Parathyroid adenoma (tissue), 2 donors: ENCODE data around the gene BMP8A.
"Not testable (repeated sequence)": the region's sequence is repeated elsewhere in the genome, so short reads cannot be mapped to it uniquely, and the experiment has no call there.

Experiments
- H2AFZ ChIP-seq: fragments of 300-600 bp; sonication (generic); one replicate; pipeline ENCODE4 v1.7.0; 2017; ENCODE audit warnings: antibody characterized with exemption, mild to moderate bottlenecking
- H3K27ac ChIP-seq: fragments of 300-600 bp; sonication (generic); one replicate; pipeline ENCODE4 v1.7.0; 2017
- H3K27me3 ChIP-seq: fragments of 300-600 bp; sonication (generic); one replicate; pipeline ENCODE4 v1.7.0; 2017; ENCODE audit warnings: low read length; ENCODE audit not compliant: control insufficient read depth, insufficient read depth
- H3K36me3 ChIP-seq: fragments of 300-600 bp; sonication (generic); one replicate; pipeline ENCODE4 v1.7.0; 2017; ENCODE audit warnings: low read length; ENCODE audit not compliant: control insufficient read depth, insufficient read depth
- H3K4me1 ChIP-seq: fragments of 300-600 bp; sonication (generic); one replicate; pipeline ENCODE4 v1.7.0; 2017; ENCODE audit warnings: control low read depth
- H3K4me2 ChIP-seq: fragments of 300-600 bp; sonication (generic); one replicate; pipeline ENCODE4 v1.7.0; 2017; ENCODE audit warnings: low read length
- H3K4me3 ChIP-seq: fragments of 300-600 bp; sonication (generic); one replicate; pipeline ENCODE4 v1.7.0; 2017; ENCODE audit warnings: low read depth, low read length
- H3K79me2 ChIP-seq: fragments of 300-600 bp; sonication (generic); one replicate; pipeline ENCODE4 v1.7.0; 2017; ENCODE audit warnings: control low read depth
- H3K9ac ChIP-seq: fragments of 300-600 bp; sonication (generic); one replicate; pipeline ENCODE4 v1.7.0; 2017; ENCODE audit warnings: mild to moderate bottlenecking
- H3K9me3 ChIP-seq: fragments of 300-600 bp; sonication (generic); one replicate; pipeline ENCODE4 v1.7.0; 2017; ENCODE audit warnings: low read length; ENCODE audit not compliant: control insufficient read depth
- TF ChIP-seq, protein P1 (sequence below): fragments of 300-600 bp; sonication (generic); IDR thresholded peaks from one replicate; pipeline ENCODE4 v1.7.0; 2017; ENCODE audit warnings: antibody characterized with exemption, mild to moderate bottlenecking
- donor health status: primary hyperparathyroidism.

The BMP8A gene

GRCh38 chr1:39488793-39489566 lies 2.5 kb upstream of the BMP8A start:
- no peaks in the 10 kb centered on the region for H3K4me1 ChIP-seq
- H3K9ac ChIP-seq: no peak overlapping the region
- TF ChIP-seq, protein P1, sequence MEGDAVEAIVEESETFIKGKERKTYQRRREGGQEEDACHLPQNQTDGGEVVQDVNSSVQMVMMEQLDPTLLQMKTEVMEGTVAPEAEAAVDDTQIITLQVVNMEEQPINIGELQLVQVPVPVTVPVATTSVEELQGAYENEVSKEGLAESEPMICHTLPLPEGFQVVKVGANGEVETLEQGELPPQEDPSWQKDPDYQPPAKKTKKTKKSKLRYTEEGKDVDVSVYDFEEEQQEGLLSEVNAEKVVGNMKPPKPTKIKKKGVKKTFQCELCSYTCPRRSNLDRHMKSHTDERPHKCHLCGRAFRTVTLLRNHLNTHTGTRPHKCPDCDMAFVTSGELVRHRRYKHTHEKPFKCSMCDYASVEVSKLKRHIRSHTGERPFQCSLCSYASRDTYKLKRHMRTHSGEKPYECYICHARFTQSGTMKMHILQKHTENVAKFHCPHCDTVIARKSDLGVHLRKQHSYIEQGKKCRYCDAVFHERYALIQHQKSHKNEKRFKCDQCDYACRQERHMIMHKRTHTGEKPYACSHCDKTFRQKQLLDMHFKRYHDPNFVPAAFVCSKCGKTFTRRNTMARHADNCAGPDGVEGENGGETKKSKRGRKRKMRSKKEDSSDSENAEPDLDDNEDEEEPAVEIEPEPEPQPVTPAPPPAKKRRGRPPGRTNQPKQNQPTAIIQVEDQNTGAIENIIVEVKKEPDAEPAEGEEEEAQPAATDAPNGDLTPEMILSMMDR: no peak
- no peaks in the 10 kb centered on the region for H3K9me3 ChIP-seq
- H3K79me2 ChIP-seq: no peaks in the 10 kb centered on the region
- no peaks in the 10 kb centered on the region for H3K27me3 ChIP-seq
- no peak overlapping the region for H3K4me3 ChIP-seq
- no peak overlapping the region for H3K4me2 ChIP-seq
- no peaks in the 10 kb centered on the region for H3K36me3 ChIP-seq
- no peak overlapping the region for H2AFZ ChIP-seq
- no peak overlapping the region for H3K27ac ChIP-seq

- H2AFZ ChIP-seq: no peak overlapping the region
- H3K4me2 ChIP-seq: no peak overlapping the region
- H3K79me2 ChIP-seq: no peaks in the 10 kb centered on the region
- no peak overlapping the region for H3K27ac ChIP-seq
- H3K9ac ChIP-seq: no peak overlapping the region
- no peaks in the 10 kb centered on the region for H3K27me3 ChIP-seq
- H3K9me3 ChIP-seq: no peaks in the 10 kb centered on the region
- TF ChIP-seq, protein P1: no peak
- H3K36me3 ChIP-seq: no peaks in the 10 kb centered on the region
- no peaks in the 10 kb centered on the region for H3K4me1 ChIP-seq
- no peak overlapping the region for H3K4me3 ChIP-seq
Measured at GRCh38 chr1:39489567-39490239, 1.7 kb upstream of the BMP8A start.

DNA sequence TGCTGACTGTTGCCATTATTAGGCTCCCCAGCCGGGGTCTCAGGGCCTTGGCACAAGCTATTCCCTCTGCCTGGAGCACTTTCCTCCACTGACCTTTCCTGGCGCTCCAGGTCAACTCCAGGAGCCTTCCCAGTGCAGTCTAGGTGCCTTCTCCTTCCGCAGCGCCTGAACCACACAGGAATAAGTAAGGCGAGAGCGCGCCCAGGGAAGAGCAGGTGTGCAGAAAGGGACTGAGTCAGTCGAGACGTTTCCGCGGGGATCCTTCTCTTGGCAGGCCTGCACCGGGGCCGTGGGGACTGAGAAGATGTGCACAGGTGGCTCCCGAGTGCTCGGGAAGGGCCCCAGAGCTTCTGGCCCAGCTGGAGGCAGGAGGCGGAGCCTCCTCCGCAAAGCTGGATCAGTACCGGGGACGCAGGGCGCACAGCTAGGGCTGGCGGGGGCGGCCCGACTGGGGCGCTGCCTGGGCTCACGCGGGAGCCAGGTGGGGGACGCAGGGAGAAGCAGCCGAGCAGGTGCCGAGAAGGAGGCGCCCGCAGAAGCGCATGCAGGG lies 765 bp upstream of the BMP8A start:
- no peaks in the 10 kb centered on the region for H3K4me1 ChIP-seq
- no peaks in the 10 kb centered on the region for H3K79me2 ChIP-seq
- TF ChIP-seq, protein P1: no peak
- H3K27me3 ChIP-seq: no peaks in the 10 kb centered on the region
- H3K9ac ChIP-seq: no peak overlapping the region
- H3K27ac ChIP-seq: no peak overlapping the region
- peak overlapping the region; percentile 42 for H3K4me2 ChIP-seq
- peak overlapping the region; percentile 56 for H2AFZ ChIP-seq
- no peaks in the 10 kb centered on the region for H3K36me3 ChIP-seq
- H3K9me3 ChIP-seq: no peaks in the 10 kb centered on the region
- H3K4me3 ChIP-seq: no peak overlapping the region

- not testable (repeated sequence) for H3K4me3 ChIP-seq, H3K4me1 ChIP-seq, H3K27me3 ChIP-seq, H3K4me2 ChIP-seq, H3K36me3 ChIP-seq, H3K79me2 ChIP-seq, H3K9ac ChIP-seq, H2AFZ ChIP-seq, H3K9me3 ChIP-seq, H3K27ac ChIP-seq
Measured at GRCh38 chr1:39492118-39493042, 944 bp downstream of the BMP8A start.

GRCh38 chr1:39493043-39493810 lies 1.8 kb downstream of the BMP8A start:
- not testable (repeated sequence) for H3K4me2 ChIP-seq, H3K4me1 ChIP-seq, H3K27ac ChIP-seq, H3K27me3 ChIP-seq, H3K9ac ChIP-seq, H3K9me3 ChIP-seq, H3K36me3 ChIP-seq, H3K4me3 ChIP-seq, H3K79me2 ChIP-seq, H2AFZ ChIP-seq
